Activated CD8-positive, alpha-beta memory T cell treated with anti-CD3 and anti-CD28 coated beads for 36 hours (primary cell): ENCODE data around the gene MAP6. TPM values are rescaled to one million over a fixed set of nuclear protein-coding genes. Genes with fewer than 3 reads are reported as not detected.
"Not testable (repeated sequence)": the region's sequence is repeated elsewhere in the genome, so short reads cannot be mapped to it uniquely, and the experiment has no call there.

Experiments used
- CTCF ChIA-PET: fragments of 350-600 bp; sonication (Branson Sonifier 250); formaldehyde crosslinking; loops from one replicate; lab custom pipeline; 2021; ENCODE audit warnings: antibody characterized with exemption; lab: Charles Lee
- POLR2A ChIA-PET: fragments of 350-600 bp; sonication (Branson Sonifier 250); formaldehyde crosslinking; loops from one replicate; lab custom pipeline; 2021; ENCODE audit warnings: antibody characterized with exemption; lab: Charles Lee
- total RNA-seq, 2 experiments: library from RNA; stranded (reverse); gene quantifications; one replicate each; pipeline ENCODE4 v1.2.3, GENCODE V29; 2021

The MAP6 gene
- total RNA-seq, 2 experiments from 2014 or later: 0.11 to 0.13 TPM

DNA sequence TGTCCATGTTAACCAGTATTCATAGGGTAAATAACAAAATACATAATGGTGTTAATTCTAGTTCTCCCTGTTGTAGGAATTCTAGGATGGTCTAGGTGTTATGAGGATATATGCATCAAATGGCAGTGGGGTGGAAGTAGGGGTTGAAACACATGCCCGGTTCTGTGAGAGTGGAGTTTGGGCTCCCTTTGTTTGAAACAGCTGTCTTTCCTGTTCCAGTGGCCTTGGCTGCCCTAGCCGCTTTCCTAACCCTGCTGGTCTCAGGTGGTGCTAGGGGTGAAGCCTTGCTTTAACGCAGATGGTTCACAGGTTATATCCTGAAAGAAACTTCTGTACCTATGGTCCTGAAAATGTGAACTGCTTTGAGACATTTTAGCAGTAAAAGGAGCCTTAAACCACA lies 68.5 kb downstream of the MAP6 start:
- CTCF ChIA-PET: no interaction called here
- POLR2A ChIA-PET: no interaction called here

DNA sequence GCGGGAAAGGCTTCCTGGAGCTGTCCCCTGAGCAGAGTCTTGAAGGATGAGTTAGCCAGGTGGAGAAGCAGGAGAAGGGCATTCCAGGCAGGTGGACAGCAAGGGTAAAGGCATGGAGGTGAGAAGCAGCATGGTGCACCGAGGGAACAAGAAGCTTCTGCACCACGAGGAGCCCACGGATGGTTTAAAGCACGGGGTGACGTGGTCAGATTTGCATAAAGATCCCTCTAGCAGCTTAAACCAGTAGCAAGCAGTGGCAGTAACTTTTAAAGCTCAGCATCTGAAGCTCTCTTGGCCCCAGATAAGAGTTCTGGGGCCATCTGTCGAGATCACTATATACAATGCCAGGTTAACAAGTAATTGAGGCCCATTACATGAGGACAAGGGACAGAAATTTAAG lies 69.9 kb downstream of the MAP6 start:
- ChIA-PET CTCF (interaction anchor here (1.2 kb wide), 1 partner anchor 9 kb away, joined by 3 read pairs; no protein-coding TSS in a partner anchor), POLR2A (interaction anchor here (0.6 kb wide), 1 partner anchor 156 kb away, joined by 5 read pairs; no protein-coding TSS in a partner anchor)

DNA sequence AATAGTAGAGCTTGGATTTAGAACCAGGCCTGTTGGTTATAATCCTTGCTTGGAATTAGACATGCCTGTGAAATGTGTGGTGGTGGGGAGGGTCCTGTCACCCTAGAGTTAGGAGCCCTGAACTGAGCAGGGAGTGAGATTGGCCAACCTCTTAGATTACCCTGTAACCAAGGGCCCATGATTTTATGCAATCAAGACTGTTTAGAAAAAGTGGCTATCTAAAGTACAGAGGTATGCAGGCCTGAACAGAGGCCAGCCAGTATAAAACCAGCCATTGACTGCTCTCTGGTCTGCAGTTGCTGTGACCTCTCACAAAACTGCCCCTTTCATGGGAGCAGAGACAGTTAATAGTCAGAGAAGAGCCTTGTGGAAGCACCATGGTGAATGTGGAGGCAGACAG lies 70.6 kb downstream of the MAP6 start:
- ChIA-PET CTCF (interaction anchor here (0.8 kb wide), 1 partner anchor 108 kb away, joined by 3 read pairs; no protein-coding TSS in a partner anchor), POLR2A (no interaction called here)

DNA sequence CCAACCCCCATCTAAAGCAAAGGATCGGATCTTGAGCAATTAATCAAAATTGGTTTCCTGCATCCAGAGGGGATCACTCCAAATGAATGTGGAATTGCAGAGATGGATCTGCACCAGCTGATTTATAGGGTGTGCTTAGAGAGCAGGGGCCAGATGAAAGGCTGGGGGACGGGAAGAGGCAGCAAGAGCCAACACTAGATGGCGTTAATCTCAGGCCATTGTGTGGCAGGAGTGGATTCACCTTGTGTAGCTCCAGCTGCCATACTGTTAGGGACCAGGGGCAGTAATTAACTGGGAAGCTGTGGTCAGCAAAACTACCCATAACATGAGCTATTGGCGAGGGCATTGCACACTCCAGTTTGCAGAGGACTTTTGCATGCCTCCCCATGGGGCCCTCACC lies 71.2 kb downstream of the MAP6 start:
- ChIA-PET CTCF (interaction anchor here (0.8 kb wide), 1 partner anchor 108 kb away, joined by 3 read pairs; no protein-coding TSS in a partner anchor), POLR2A (no interaction called here)

DNA sequence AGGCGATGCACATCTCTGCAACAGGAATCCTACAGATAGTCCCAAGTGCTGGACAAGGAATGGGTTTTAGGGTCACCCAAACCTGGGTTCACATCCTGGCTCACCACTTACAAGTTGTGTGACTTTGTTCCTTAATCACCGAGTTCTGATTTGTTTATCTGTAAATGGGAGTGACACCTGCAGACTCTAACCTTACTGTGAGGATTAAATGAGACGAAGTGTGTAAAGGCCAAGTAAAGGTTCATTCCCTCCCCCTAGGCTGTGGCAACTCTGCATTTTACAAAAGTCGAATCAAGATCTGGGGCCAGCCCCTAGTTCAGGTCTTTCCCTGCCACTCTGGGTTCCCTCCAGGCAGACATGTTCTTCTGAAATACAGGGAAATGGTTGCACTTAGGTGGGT lies 71.9 kb downstream of the MAP6 start:
- CTCF ChIA-PET: no interaction called here

DNA sequence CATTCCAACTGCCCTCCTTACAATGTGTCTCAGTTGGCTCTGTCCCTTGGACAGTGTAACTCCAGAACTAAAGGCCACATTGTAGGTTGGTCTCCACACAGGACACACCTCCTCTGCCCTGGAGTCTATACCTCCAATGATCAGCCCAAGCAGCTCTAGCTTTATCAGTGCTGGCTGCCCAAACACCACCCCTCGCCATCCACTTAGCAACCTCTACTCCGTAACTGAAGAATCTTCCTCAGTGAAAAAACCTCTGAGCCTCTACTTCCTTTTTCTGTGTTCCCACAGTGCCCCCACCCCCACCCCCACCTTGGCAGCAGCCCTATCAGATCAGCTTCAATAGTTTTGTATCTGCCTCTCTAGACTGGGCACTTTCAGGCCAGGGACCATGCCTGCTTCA lies 73.4 kb downstream of the MAP6 start:
- ChIA-PET POLR2A (no interaction called here), CTCF (no interaction called here)

More for the DNA sequence above, 71.9 kb downstream of the MAP6 start:
- POLR2A ChIA-PET: no interaction called here

DNA sequence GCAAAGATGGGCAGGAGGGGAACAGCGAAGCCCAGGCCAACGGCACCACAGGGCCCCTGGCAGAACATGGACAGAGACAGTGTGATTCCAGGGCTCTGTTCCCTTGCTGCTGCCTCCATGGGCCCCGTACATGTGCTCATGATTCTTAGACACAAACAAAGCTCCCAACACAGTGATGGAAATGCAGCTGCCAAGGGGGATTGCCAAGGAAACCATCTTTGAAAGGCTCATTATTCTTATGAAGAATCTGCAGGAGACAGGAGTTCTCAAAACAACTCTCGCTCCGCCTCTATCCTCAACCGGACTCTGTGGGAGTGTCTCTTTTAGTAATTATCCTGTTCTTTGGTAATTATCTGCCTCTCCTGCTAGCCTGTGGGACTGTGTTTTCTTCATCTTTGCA lies 74.6 kb downstream of the MAP6 start:
- POLR2A ChIA-PET: no interaction called here
- CTCF ChIA-PET: interaction anchor here (0.6 kb wide), 1 partner anchor 49 kb away, joined by 3 read pairs; no protein-coding TSS in a partner anchor

DNA sequence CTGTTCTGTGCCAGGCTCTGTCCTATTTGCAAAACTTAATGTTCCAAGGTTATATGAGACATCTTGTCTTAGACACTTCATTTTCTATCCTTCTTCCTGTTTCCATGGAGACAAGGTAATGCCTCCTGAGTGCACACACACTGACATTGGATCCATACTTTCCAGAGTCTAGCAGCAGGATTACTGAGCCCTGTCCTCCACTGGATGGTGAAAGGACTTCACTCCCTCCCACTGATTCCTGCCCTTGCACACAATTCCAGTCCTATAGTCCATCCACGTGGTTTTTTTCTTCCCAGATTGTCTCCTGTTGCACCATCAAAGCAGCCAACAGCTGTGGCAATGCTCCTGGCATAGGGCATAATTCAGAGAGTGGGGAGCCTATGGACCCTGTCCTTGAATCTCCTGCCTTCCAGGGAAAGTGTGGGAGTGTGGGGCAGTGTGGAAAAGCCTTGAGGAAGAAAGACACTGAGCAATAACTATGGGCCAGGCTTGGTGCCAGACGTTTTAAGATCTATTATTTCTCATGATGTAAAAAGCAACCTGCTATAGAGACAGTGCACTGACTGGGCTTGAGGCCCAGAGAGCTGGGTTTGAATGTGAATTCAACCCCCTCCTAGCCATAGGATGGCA lies 75.4 kb downstream of the MAP6 start:
- CTCF ChIA-PET: no interaction called here
- POLR2A ChIA-PET: no interaction called here

DNA sequence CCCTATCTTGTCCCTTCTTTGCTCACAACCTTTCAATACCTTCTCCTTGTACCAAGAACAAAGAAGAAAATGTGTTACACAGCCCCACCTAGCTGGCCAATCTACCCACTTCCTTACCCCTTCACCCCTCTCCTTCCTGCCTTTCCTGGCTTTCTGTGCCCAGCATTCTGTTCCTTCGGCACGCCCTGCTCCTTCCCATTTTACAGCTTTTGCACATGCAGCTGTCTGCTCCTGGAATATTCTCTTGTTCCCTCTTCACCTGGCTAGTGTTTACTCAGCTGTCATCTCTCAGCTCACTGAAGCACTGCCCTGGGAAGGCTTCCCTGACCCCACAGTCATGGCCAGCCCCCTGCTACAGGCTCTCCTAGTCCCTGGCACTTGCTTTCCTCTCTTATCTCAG lies 76.1 kb downstream of the MAP6 start:
- ChIA-PET POLR2A (no interaction called here), CTCF (no interaction called here)

DNA sequence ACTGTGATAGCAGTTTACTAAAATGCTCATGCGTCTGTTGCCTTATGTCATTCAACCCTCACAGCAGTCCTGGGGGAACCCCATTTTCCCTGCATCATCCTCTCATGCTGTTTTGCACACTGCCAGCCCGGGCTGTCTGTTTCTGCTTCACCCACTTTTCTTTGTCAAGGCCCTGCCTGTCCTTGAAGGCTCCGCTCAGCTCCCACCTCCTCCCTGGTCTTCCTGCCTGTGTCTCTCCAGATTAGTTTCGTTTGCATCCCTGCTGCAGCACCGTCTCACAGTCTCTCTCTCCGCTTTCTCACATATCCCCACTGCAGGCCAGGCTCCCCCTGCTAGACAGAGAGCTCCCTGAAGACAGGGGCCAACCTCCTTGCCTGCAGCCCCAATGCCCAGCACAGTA lies 76.9 kb downstream of the MAP6 start:
- POLR2A ChIA-PET: no interaction called here
- CTCF ChIA-PET: no interaction called here

DNA sequence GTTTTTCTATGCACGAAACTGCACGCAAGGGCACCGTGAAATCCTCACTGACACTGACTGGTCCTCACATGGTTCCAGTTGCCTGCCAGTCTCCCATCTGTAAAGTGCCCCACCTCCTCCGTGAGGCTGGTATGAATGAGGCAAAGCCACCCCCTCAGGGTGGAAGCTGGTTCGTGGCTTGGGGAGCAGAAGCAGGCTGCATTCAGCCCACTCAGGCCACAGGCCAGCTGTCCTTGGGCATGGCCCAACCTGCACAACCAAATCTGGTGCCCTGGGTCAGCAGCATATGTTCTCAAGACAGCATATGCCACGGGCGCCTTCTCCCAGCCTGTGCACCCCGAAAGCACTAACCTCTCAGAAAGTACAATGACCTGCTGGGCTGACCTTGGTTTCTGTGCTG lies 77.5 kb downstream of the MAP6 start:
- ChIA-PET POLR2A (no interaction called here), CTCF (no interaction called here)

DNA sequence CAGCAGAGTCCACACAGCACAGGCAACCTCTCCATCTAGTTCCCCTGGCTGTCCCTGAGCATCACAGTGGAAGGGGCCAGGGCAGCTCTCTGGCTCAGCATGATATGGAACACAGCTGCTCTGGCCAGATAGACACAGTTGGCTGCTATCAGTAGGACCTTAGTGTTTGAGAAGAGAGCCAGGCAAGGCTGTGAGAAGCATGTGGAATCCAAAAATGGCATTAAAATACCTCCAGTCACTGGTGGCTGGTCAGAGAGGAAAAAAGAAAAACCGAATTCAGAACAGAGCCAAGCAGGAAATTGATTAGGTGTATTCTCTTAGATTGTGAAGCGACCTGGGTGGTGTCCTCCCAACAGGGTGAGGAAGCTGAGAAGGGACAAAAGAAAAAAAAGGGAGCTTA lies 78.9 kb downstream of the MAP6 start:
- ChIA-PET CTCF (interaction anchor here (1.3 kb wide), 1 partner anchor 12 kb away, joined by 3 read pairs; no protein-coding TSS in a partner anchor), POLR2A (no interaction called here)

DNA sequence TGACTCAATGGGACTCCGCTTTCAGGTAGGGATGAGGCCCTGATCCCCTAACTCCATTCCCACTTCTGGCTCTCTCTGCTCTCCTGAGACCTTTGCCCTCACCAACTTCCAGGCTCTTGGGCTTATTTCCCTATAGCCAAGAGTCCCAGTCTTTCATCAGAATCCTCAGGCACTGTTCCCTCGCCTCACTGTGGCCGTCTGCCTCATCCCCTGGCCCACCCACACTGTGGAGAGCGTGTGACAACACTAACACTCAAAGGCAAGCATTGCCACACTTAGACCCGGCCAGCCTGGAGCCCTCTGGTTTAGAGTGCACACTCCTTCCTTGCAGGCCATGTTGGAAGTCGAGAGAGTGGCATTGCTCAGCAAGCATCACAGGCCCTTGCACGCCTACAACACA lies 79.8 kb downstream of the MAP6 start:
- CTCF ChIA-PET: interaction anchor here (1.3 kb wide), 1 partner anchor 11 kb away, joined by 3 read pairs; no protein-coding TSS in a partner anchor

DNA sequence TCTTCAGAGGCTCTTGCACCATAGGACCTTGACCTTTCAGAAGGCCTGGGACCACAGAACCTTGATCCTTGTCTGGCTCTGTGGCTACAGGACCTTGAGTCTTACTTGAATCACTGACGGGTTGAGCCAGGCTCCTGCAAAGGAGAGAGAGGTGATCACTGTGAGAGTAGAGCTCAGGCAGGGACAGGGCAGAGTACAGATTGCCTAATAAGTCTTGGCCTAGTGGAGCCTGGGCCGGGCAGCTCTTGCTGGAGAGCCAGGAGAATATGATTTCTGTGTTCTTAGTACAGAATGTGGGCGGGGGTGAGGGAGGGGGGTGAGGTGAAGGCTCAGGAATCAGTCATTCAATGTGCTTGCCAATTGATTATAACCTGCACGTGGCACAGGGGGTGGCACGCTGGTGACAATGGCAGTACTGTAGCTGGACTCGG lies 80.8 kb downstream of the MAP6 start:
- POLR2A ChIA-PET: interaction anchor here (0.6 kb wide), 1 partner anchor 170 kb away, joined by 3 read pairs; no protein-coding TSS in a partner anchor
- CTCF ChIA-PET: interaction anchor here (1.5 kb wide), 1 partner anchor 41 kb away, joined by 3 read pairs; no protein-coding TSS in a partner anchor

More for the DNA sequence above, 79.8 kb downstream of the MAP6 start:
- POLR2A ChIA-PET: no interaction called here

DNA sequence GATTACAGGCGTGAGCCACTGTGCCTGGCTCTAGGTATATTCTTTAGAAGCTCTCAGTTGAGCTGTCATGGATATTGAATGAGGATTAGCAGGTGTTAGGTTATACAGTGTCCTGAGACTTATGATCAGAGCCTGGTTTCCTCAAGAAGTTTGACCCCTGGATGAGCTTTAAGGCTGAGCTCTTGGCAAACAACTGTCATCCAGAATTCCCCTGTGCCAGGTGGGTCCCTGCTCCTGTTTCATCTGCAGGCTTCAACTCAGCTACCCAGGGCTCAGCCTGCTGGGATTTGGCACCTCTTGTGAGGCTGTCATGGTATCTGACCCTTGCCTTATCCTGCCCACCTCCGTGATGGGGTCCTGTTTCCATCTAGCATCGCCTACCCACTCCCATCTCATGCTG lies 82.4 kb downstream of the MAP6 start:
- CTCF ChIA-PET: no interaction called here
- POLR2A ChIA-PET: no interaction called here

DNA sequence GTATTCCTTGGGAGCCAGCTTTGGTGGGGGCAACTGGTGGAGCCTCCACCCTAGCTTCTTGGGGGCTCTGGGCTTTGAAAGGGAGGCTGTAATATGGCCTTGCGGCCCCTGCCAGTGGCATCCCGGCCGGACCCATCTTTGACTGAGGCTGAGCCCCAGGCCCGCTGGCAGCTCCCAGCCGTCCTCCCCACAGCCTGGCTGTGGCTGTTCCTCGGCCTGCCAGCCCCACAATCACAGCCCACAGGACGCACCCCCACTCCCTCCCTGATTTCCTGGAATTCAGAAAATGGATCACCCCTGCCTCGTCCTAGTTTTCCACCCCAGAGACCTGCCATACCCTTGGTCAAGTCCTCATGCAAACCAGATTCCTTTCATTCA lies 83.6 kb downstream of the MAP6 start:
- ChIA-PET POLR2A (no interaction called here), CTCF (no interaction called here)

DNA sequence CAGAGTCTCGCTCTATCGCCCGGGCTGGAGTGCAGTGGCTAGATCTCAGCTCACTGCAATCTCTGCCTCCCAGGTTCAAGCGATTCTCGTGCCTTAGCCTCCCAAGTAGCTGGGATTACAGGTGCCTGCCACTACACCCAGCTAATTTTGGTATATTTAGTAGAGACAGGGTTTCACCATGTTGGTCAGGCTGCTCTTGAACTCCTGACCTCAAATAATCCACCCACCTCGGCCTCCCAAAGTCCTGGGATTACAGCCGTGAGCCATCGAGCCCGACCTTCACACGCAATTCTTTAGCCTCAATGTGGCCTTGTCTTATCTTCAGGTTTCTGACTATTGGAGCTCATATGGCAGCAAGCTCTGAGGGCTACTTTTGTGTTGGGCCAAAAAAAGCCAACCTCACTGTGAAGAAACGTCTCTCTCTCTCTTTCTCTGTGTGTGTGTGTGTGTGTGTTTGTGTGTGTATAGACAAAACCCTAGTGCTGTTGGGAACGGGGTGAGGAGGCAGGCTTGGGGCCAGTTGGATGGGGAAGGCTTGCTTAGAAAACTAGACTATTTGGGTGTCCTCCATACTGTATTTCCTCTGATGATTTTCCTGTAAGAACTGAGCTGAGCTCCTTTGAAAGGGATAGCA lies 84.1 kb downstream of the MAP6 start:
- CTCF ChIA-PET: interaction anchor here (1.0 kb wide), 1 partner anchor 15 kb away, joined by 3 read pairs; no protein-coding TSS in a partner anchor
- POLR2A ChIA-PET: not testable (repeated sequence)

DNA sequence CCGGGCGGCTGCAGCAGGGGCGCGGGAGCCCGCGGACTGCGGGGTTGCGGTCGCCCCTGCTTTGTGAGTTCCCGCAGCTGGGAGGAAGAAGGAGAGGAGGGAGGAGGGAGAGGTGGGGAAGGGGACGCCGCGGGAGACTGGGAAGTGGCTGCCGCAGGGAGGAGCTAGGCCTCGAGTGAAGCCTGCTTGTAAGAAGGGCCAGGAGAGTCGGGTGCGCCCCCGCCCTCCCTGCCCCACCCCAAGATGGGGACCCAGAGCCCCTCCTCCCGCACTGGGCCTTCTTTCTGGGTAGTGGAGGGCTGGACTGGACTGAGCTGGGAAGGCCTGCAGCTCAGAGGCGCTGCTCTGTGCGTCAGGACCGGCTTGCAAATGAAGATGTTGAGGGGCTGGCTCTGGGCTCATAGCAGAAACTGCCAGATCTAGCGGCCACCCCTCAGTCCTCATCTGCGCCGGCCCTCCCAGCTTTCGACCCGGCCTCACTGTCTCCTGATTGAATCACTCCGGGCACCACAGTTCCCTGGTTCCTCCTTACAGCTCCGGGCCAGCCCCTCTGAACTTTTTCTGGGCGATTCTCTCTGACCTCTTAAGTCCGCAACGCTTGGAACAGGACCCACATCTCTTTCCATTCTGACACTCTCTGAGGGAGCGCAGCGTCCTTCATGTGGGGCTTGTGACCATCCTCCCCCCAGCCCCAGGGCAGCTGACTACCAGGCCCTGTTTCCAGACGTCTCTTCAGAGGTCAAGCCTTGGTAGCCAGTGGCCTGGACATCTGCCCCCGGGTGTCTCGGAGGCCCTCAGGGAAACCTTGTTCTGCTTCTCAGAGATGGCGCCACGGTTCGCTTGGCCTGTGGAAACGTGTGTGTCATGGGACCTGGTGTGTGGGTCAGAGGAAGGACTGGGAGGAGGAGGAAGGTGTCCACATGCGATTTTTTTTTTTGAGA lies 84.8 kb downstream of the MAP6 start:
- CTCF ChIA-PET: interaction anchor here (1.0 kb wide), 1 partner anchor 15 kb away, joined by 3 read pairs; no protein-coding TSS in a partner anchor
- POLR2A ChIA-PET: no interaction called here

DNA sequence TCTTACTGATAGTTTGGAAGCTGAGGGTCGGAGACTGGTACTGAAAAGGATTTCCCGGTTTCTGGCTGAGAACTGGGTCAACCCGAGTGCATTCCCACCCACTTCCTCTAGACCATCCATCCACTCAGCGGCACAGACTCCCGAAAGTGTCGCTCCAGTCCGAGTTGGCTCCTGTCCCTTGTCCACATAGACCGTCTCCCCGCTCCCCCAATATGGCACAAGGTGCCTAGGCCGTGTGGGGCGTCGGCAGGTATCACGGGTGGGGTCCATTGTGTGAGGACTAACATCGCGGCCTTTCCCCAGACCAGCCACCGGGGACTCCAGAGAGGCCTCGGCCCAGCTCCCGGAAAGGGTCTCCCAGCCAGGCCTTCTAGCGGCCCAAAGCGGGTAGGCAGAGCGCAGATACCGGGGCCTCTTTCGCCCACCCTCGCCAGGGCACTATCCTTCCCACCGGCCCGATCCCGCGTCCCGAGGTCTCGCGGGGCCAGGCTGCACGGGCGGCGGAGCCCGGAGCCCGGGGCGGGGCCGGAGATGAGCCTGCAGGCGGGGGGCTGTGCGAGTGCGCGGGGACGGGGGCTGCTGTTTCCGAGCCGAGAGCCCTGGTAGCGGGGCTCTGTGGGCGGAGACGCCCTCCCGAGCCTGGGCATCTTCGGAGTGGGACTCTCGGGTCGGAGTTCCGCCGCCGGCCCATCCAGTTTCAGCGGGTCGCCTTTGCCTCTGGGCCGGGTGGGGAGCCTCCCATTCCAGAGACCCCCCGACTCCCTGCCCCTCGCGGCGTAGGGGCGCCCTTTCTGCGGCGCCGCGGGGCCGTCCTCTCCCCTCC lies 85.7 kb downstream of the MAP6 start:
- POLR2A ChIA-PET: interaction anchor here (1.0 kb wide), 1 partner anchor 22 kb away, joined by 3 read pairs; no protein-coding TSS in a partner anchor
- CTCF ChIA-PET: no interaction called here
